Vagina (tissue), 2 donors: ENCODE measurements around the gene SLC51B.

ENCODE experiments used
- POLR2A ChIP-seq, 2 donors: fragments of 450-650 bp; IDR thresholded peaks; one replicate each; pipeline ENCODE4 v1.6.1; 2017; ENCODE audit warnings: antibody characterized with exemption in 2 of 2, mild to moderate bottlenecking in 2 of 2, moderate library complexity in 2 of 2
- POLR2AphosphoS5 ChIP-seq, 2 donors: sonication (generic); formaldehyde crosslinking; IDR thresholded peaks; one replicate each; pipeline ENCODE4 v1.9.0; 2017; ENCODE audit warnings: antibody characterized with exemption in 2 of 2, mild to moderate bottlenecking in 2 of 2, low read depth in 1 of 2; ENCODE audit not compliant: insufficient read depth in 1 of 2
- TF ChIP-seq, protein P1 (sequence below), 3 experiments: fragments of 450-650 bp in 2 of 3; fragments of 200-600 bp in 1 of 3; sonication (generic) in 1 of 3; IDR thresholded peaks; one replicate each; pipeline ENCODE4 v1.5.1; 2017 to 2019; ENCODE audit warnings: antibody characterized with exemption in 3 of 3, mild to moderate bottlenecking in 2 of 3, moderate library complexity in 2 of 3

GRCh38 chr15:65084500-65085206, 39.5 kb downstream of the SLC51B start:
- TF ChIP-seq, protein P1, sequence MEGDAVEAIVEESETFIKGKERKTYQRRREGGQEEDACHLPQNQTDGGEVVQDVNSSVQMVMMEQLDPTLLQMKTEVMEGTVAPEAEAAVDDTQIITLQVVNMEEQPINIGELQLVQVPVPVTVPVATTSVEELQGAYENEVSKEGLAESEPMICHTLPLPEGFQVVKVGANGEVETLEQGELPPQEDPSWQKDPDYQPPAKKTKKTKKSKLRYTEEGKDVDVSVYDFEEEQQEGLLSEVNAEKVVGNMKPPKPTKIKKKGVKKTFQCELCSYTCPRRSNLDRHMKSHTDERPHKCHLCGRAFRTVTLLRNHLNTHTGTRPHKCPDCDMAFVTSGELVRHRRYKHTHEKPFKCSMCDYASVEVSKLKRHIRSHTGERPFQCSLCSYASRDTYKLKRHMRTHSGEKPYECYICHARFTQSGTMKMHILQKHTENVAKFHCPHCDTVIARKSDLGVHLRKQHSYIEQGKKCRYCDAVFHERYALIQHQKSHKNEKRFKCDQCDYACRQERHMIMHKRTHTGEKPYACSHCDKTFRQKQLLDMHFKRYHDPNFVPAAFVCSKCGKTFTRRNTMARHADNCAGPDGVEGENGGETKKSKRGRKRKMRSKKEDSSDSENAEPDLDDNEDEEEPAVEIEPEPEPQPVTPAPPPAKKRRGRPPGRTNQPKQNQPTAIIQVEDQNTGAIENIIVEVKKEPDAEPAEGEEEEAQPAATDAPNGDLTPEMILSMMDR (IDR thresholded peaks at IDR 0.05), result no peak
- TF ChIP-seq POLR2A (IDR thresholded peaks at IDR 0.05) (no peak), POLR2AphosphoS5 (IDR thresholded peaks at IDR 0.05; ENCODE audit: insufficient read depth in 1 of 2, low read depth in 1 of 2) (no peak)
